Activated CD8-positive, alpha-beta T cell treated with anti-CD3 and anti-CD28 coated beads for 36 hours (primary cell): ENCODE measurements around the gene LIPE. TPM values are rescaled to one million over a fixed set of nuclear protein-coding genes. Genes with fewer than 3 reads are reported as not detected.

Experiments
- ATAC-seq: fragments of 200-7000 bp; cut with Tn5 transposase; one replicate; pipeline ENCODE4 v1.10.0; 2021; ENCODE audit warnings: mild to moderate bottlenecking, moderate library complexity
- CTCF ChIA-PET: fragments of 350-600 bp; sonication (Branson Sonifier 250); formaldehyde crosslinking; loops from one replicate; lab custom pipeline; 2021; ENCODE audit warnings: antibody characterized with exemption; lab: Charles Lee
- POLR2A ChIA-PET: fragments of 350-600 bp; sonication (Branson Sonifier 250); formaldehyde crosslinking; loops from one replicate; lab custom pipeline; 2021; ENCODE audit warnings: antibody characterized with exemption; lab: Charles Lee
- DNase-seq: peaks from one replicate; pipeline ENCODE4 v3.0.0-alpha.2; 2020
- H3K27ac Mint-ChIP-seq: one replicate; pipeline ENCODE4 v1.8.0; 2021; ENCODE audit warnings: mild to moderate bottlenecking, mixed read lengths
- H3K27me3 Mint-ChIP-seq: one replicate; pipeline ENCODE4 v1.8.0; 2021; ENCODE audit warnings: mixed read lengths
- H3K36me3 Mint-ChIP-seq: one replicate; pipeline ENCODE4 v1.8.0; 2021; ENCODE audit warnings: low read depth, mixed read lengths
- H3K4me1 Mint-ChIP-seq: one replicate; pipeline ENCODE4 v1.8.0; 2021; ENCODE audit warnings: low read depth, mixed read lengths
- H3K4me3 Mint-ChIP-seq: one replicate; pipeline ENCODE4 v1.8.0; 2021; ENCODE audit warnings: mild to moderate bottlenecking, moderate library complexity, mixed read lengths
- H3K9me3 Mint-ChIP-seq: one replicate; pipeline ENCODE4 v1.8.0; 2021; ENCODE audit warnings: mixed read lengths
- CTCF ChIP-seq: fragments of 200-600 bp; IDR thresholded peaks from one replicate; pipeline ENCODE4 v1.8.0; 2022; ENCODE audit warnings: antibody characterized with exemption, mild to moderate bottlenecking
- intact Hi-C: fragments of 100-400 bp; cut with micrococcal nuclease; formaldehyde crosslinking; loops from one replicate; pipeline ENCODE4 v1.10.0; 2022
- total RNA-seq, 2 experiments: library from RNA; stranded (reverse); gene quantifications; one replicate each; pipeline ENCODE4 v1.2.3, GENCODE V29; 2021

The LIPE gene
- total RNA-seq, 2 experiments from 2014 or later: 28.4 to 34.3 TPM

DNA sequence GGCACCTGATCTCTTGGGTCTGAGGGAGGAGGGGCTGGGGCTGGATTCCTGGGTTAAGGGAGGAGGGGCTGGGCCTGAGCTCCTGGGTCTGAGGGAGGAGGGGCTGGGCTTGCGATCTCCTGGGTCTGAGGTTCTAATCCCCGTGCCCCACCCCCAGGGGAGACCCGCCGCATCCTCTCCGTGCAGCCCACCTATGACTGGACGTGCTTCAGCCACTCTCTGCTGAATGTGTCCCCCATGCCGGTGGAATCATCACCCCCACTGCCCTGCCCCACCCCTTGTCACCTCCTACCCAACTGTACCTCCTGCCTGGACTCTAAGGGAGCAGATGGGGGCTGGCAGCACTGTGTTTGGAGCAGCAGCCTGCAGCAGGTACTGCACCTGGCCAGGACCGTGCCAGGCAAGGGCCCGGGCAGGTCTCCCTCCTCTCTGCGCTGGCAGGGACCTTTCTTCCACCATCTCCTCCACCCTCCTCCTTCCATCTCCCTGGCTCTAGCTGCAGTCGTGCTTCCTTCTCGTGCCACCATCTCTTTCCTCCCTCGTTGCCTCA lies 64.2 kb downstream of the LIPE start:
- intact Hi-C loops: no loop called here
- CTCF ChIA-PET: no interaction called here
- DNase-seq (no peak), ATAC-seq (no peak)
- no peak for TF ChIP-seq CTCF
- Mint-ChIP-seq H3K27ac (no peak overlapping the region), H3K27me3 (no peaks in the 10 kb centered on the region), H3K9me3 (no peaks in the 10 kb centered on the region), H3K4me3 (no peak overlapping the region), H3K4me1 (no peaks in the 10 kb centered on the region), H3K36me3 (peaks cover 12% of the 10 kb centered on the region)
- POLR2A ChIA-PET: no interaction called here

GRCh38 chr19:42362342-42362741 lies 64.8 kb downstream of the LIPE start:
- ChIA-PET POLR2A (no interaction called here), CTCF (no interaction called here)
- Mint-ChIP-seq H3K4me3 (no peak overlapping the region), H3K4me1 (no peaks in the 10 kb centered on the region), H3K27me3 (no peaks in the 10 kb centered on the region), H3K36me3 (peaks cover 12% of the 10 kb centered on the region), H3K9me3 (no peaks in the 10 kb centered on the region), H3K27ac (no peak overlapping the region)
- intact Hi-C loops: no loop called here
- no peak for DNase-seq
- TF ChIP-seq CTCF: no peak
- no peak for ATAC-seq

DNA sequence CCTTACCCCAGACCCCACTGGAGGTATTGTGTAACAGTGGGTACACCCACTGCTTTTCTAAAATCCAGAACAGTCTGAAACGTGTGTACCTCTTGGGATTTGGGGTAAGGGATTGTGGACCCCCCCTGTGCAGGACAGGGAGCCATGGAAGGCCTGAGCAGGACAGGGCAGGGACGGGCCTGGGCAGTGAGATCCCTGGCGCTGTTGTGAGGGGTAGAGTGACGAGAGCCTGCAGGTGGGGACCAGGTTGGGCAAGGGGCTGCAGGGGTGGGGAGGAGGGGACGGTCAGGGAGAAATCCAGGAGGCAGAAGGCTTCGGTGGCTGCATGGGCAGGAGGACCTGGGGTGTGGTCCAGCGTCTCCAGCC lies 65.7 kb downstream of the LIPE start:
- no peaks in the 10 kb centered on the region for H3K27me3 Mint-ChIP-seq
- no peak for DNase-seq
- H3K9me3 Mint-ChIP-seq: no peaks in the 10 kb centered on the region
- no peak overlapping the region for H3K27ac Mint-ChIP-seq
- no peaks in the 10 kb centered on the region for H3K4me1 Mint-ChIP-seq
- TF ChIP-seq CTCF: no peak
- ChIA-PET POLR2A (no interaction called here), CTCF (interaction anchor here (1.0 kb wide), 1 partner anchor 327 kb away, joined by 3 read pairs; no protein-coding TSS in a partner anchor)
- no peak overlapping the region for H3K4me3 Mint-ChIP-seq
- H3K36me3 Mint-ChIP-seq: peaks cover 12% of the 10 kb centered on the region
- no peak for ATAC-seq
- intact Hi-C loops: no loop called here

DNA sequence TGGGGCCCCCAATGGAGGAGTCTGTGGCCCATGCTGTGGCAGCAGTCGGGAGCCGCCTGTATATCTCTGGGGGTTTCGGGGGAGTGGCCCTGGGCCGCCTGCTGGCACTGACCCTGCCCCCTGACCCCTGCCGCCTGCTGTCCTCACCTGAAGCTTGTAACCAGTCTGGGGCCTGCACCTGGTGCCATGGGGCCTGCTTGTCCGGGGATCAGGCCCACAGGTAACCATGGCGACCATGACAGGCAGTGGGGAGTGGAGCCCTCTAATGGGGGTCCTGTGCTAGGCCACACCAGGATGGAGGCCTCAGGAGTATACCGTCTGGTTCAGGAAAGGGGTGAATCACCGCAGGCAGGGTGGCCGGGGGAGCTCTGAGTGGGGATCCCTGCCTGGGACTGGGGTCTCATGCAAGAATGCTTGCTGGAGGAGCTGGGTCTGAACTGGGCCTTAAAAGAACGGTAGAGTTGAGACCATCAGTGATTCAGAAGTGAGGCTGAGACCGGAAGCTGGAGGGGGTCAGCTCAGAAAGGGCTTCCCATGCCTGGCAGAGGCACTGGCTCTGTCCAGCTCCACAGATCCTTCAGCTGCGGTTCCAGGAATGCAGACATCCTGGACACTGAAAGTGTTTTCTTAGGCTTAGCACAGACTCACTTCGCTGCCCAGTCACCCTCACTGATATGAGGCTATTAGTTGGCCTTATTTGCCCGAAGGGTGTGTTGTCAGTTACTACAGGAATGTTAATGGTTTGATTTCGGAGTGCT lies 66.2 kb downstream of the LIPE start:
- Mint-ChIP-seq H3K36me3 (peaks cover 12% of the 10 kb centered on the region), H3K27ac (no peak overlapping the region), H3K4me1 (no peaks in the 10 kb centered on the region), H3K27me3 (no peaks in the 10 kb centered on the region), H3K9me3 (no peaks in the 10 kb centered on the region), H3K4me3 (no peak overlapping the region)
- no peak for TF ChIP-seq CTCF
- ChIA-PET CTCF (interaction anchor here (1.0 kb wide), 1 partner anchor 326 kb away, joined by 3 read pairs; no protein-coding TSS in a partner anchor), POLR2A (no interaction called here)
- intact Hi-C loops: no loop called here
- DNase-seq (no peak), ATAC-seq (no peak)

GRCh38 chr19:42357290-42357689 lies 69.9 kb downstream of the LIPE start:
- intact Hi-C loops: no loop called here
- Mint-ChIP-seq H3K27ac (no peak overlapping the region), H3K4me3 (no peak overlapping the region), H3K27me3 (no peaks in the 10 kb centered on the region), H3K4me1 (no peaks in the 10 kb centered on the region), H3K9me3 (no peaks in the 10 kb centered on the region), H3K36me3 (no peaks in the 10 kb centered on the region)
- DNase-seq (no peak), ATAC-seq (no peak)
- TF ChIP-seq CTCF: no peak
- ChIA-PET CTCF (no interaction called here), POLR2A (no interaction called here)
